Activated effector memory CD4-positive, alpha-beta T cell treated with Interleukin-2 at 50 U/mL for 16 hours (primary cell): ENCODE measurements around the gene TRABD2B.

Source experiments
- DNase-seq: peaks from one replicate; pipeline ENCODE4 v3.0.0-alpha.2; 2020

TRABD2B gene

GRCh38 chr1:47843781-47844557, 153.2 kb downstream of the TRABD2B start:
- DNase-seq: no peak

- DNase-seq: no peak
These were observed 154.1 kb downstream of the TRABD2B start for GRCh38 chr1:47843059-47843458.

- DNase-seq: no peak
These were observed 154.8 kb downstream of the TRABD2B start for GRCh38 chr1:47842228-47842919.

- DNase-seq: no peak
These were observed 155.8 kb downstream of the TRABD2B start for GRCh38 chr1:47841356-47841755.

GRCh38 chr1:47840393-47841190, 156.6 kb downstream of the TRABD2B start:
- DNase-seq: no peak

GRCh38 chr1:47839433-47839760, 157.8 kb downstream of the TRABD2B start:
- no peak for DNase-seq

GRCh38 chr1:47838562-47839432, 158.4 kb downstream of the TRABD2B start:
- no peak for DNase-seq

GRCh38 chr1:47837866-47838561, 159.2 kb downstream of the TRABD2B start:
- no peak for DNase-seq

- DNase-seq: no peak
These were observed 159.9 kb downstream of the TRABD2B start for GRCh38 chr1:47837056-47837830.

GRCh38 chr1:47835409-47835808, 161.8 kb downstream of the TRABD2B start:
- no peak for DNase-seq

- no peak for DNase-seq
These were observed 162.9 kb downstream of the TRABD2B start for GRCh38 chr1:47834326-47834725.

GRCh38 chr1:47830641-47831333, 166.4 kb downstream of the TRABD2B start:
- no peak for DNase-seq

- DNase-seq: no peak
These were observed 167.2 kb downstream of the TRABD2B start for GRCh38 chr1:47830021-47830420.

- DNase-seq: no peak
These were observed 168.2 kb downstream of the TRABD2B start for GRCh38 chr1:47828978-47829377.

- no peak for DNase-seq
These were observed 170.1 kb downstream of the TRABD2B start for GRCh38 chr1:47827109-47827508.

GRCh38 chr1:47824716-47825115, 172.5 kb downstream of the TRABD2B start:
- DNase-seq: no peak

- no peak for DNase-seq
These were observed 172.9 kb downstream of the TRABD2B start for GRCh38 chr1:47824297-47824696.

GRCh38 chr1:47823040-47823808, 174.0 kb downstream of the TRABD2B start:
- DNase-seq: no peak

GRCh38 chr1:47821760-47822159, 175.4 kb downstream of the TRABD2B start:
- DNase-seq: no peak

GRCh38 chr1:47819574-47819888, 177.7 kb downstream of the TRABD2B start:
- no peak for DNase-seq
